UCSD-AML1 (cell line): Measurements from ENCODE around the gene APPL2.
"Not testable (repeated sequence)": the region's sequence is repeated elsewhere in the genome, so short reads cannot be mapped to it uniquely, and the experiment has no call there.

Experiments
- DNase-seq: peaks from one replicate; lab custom pipeline; 2025; ENCODE audit not compliant: unreplicated experiment; lab: John Stamatoyannopoulos, UW

The APPL2 gene

GRCh38 chr12:105256921-105257320 is 20.9 kb upstream of the APPL2 start:
- DNase-seq = no peak

- not testable (repeated sequence) for DNase-seq
Measured at GRCh38 chr12:105256431-105256830, 20.5 kb upstream of the APPL2 start.

- DNase-seq = no peak
Measured at GRCh38 chr12:105256011-105256410, 20.0 kb upstream of the APPL2 start.

GRCh38 chr12:105253866-105254513 is 18.0 kb upstream of the APPL2 start:
- DNase-seq = no peak

GRCh38 chr12:105252901-105253300 is 16.9 kb upstream of the APPL2 start:
- no peak for DNase-seq

- DNase-seq = not testable (repeated sequence)
Measured at GRCh38 chr12:105245776-105246427, 9.9 kb upstream of the APPL2 start.

GRCh38 chr12:105245291-105245690 is 9.3 kb upstream of the APPL2 start:
- no peak for DNase-seq

GRCh38 chr12:105240228-105240627 is 4.3 kb upstream of the APPL2 start:
- no peak for DNase-seq

- no peak for DNase-seq
Measured at GRCh38 chr12:105239304-105239703, 3.3 kb upstream of the APPL2 start.

GRCh38 chr12:105237666-105238065 is 1.7 kb upstream of the APPL2 start:
- DNase-seq = no peak

- no peak for DNase-seq
Measured at GRCh38 chr12:105235281-105235731, 668 bp downstream of the APPL2 start.

- no peak for DNase-seq
Measured at GRCh38 chr12:105234197-105234596, 1.8 kb downstream of the APPL2 start.

- DNase-seq = no peak
Measured at GRCh38 chr12:105233041-105233905, 2.7 kb downstream of the APPL2 start.

- DNase-seq = no peak
Measured at GRCh38 chr12:105231396-105231795, 4.6 kb downstream of the APPL2 start.

GRCh38 chr12:105229371-105229770 is 6.6 kb downstream of the APPL2 start:
- DNase-seq = no peak

- DNase-seq = no peak
Measured at GRCh38 chr12:105228966-105229365, 7.0 kb downstream of the APPL2 start.

GRCh38 chr12:105228494-105228893 is 7.5 kb downstream of the APPL2 start:
- DNase-seq = no peak

GRCh38 chr12:105227879-105228278 is 8.1 kb downstream of the APPL2 start:
- DNase-seq = no peak

- DNase-seq = peak; percentile 44
Measured at GRCh38 chr12:105226219-105226618, 9.8 kb downstream of the APPL2 start.

GRCh38 chr12:105225505-105226015 is 10.4 kb downstream of the APPL2 start:
- no peak for DNase-seq

- DNase-seq = no peak
Measured at GRCh38 chr12:105224399-105224798, 11.6 kb downstream of the APPL2 start.

GRCh38 chr12:105223884-105224283 is 12.1 kb downstream of the APPL2 start:
- no peak for DNase-seq
